GM10847 (cell line): ENCODE measurements around the gene FTCD.

Experiments
- POLR2A ChIP-seq: IDR thresholded peaks from 2 replicates; pipeline ENCODE4 v1.6.1; 2011; ENCODE audit not compliant: insufficient read length; ENCODE audit errors: extremely low read depth

FTCD gene

DNA sequence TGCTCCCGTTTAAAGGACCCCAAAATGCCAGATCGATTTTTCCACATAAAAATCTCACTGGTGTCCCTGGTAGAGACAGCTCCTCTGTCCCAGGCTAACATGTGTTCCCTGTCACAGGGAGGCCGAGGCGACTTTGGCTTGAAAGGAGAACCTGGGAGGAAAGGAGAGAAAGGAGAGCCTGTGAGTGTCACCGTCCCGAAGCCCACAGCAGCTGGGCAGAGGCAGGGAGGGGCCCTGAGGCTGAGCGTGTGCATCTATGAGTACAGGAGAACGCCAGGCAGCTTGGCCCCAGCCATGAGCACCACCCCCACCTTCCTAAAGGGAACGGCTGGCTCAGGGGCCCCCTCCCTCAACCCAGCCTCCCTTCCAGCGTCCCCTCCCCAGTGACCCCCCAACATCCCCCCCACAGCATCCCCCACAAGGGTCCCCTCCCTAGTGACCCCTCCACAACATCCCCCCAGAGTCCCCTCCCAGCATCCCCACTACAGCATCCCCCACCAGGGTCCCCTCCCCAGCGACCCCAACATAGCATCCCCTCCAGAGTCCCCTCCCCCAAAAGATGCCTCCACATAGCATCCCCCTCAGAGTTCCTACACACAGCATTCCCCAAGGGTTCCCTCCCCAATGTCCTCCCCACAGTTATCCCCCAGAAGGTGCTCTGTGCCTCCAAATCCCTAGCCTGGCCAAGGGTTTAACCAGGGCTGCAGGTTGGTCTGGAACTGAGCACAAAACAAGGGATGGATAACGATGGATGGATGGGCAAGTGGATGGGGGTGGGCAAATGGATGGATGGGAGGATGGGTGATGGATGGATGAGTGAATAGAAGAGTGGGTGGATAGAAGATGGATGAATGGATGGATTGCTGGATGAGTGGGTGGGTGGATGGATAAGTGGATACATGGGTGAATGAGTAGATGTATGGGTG, 32.4 kb downstream of the FTCD start:
- no peak for TF ChIP-seq POLR2A

GRCh38 chr21:46122237-46122671, 33.1 kb downstream of the FTCD start:
- TF ChIP-seq POLR2A: no peak

DNA sequence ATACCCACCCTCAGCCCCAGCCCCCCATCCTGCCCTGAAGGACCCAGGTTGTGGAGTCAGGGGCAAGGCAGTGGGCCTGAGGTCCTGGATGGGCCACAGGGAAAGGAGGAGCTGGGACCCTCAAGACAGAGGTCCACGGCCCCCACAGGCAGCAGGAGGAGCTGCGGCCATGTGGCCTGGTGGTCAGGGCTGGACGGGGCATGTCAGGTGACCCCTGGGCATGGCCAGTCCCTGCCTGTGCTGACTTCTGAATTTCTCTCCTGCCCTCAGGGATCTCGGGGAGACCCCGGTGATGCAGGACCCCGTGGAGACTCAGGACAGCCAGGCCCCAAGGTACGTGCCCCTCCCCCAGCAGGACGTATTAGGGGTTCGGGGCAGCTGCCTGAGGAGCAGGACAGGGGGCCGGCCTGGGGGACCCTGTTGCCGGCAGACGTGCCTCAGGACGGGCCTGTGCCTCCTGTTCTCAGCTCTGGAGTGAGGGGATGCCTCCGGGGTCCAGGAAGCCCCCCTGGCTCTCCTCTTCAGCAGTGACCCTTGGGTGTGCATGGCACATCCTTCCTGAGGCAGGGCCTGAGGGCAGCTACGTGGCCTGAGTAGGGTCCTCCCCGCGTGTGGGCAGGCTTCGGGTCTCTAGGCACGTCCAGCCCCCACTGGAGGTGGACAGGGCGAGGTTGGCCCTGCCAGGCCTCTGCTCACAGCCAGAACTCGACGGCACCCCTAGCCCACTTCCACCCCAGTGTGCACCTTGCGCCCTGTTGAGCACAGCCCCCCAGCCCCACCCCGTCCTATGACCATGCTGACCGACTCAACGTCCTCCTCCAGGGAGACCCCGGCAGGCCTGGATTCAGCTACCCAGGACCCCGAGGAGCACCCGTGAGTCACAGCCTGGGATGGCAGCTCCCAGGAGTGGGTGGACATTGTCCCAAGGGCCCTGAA, 33.8 kb downstream of the FTCD start:
- no peak for TF ChIP-seq POLR2A

GRCh38 chr21:46120301-46121285, 34.8 kb downstream of the FTCD start:
- TF ChIP-seq POLR2A: no peak

DNA sequence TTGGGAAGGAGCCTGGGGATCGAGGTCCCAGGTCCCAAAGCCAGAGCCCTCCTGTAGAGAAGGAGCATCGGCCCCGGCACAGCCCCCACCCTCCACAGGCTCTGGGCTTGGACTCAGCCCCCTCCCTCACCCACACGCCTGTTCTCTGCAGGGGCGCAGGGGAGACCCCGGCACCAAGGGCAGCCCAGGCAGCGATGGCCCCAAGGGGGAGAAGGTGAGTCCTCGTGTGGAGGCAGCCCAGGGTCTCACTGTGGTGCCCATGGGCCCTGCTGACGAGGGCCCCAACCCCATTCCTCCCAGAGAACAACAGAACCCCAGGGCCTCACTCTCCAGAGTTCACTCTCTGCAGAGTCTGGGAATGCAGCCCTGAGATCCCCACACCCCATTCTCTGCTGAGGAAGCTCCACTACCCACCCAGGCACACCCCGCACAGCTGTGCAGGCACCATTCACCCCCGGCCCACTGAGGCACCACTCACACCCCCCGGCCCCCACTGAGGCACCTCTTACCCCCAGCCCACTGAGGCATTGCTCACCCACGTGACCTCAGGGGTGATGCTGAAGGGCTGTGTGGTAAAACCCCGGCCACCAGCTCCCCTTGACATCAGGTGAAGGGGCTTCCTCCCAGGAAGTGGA, 35.6 kb downstream of the FTCD start:
- no peak for TF ChIP-seq POLR2A

GRCh38 chr21:46119144-46119636, 36.2 kb downstream of the FTCD start:
- no peak for TF ChIP-seq POLR2A

DNA sequence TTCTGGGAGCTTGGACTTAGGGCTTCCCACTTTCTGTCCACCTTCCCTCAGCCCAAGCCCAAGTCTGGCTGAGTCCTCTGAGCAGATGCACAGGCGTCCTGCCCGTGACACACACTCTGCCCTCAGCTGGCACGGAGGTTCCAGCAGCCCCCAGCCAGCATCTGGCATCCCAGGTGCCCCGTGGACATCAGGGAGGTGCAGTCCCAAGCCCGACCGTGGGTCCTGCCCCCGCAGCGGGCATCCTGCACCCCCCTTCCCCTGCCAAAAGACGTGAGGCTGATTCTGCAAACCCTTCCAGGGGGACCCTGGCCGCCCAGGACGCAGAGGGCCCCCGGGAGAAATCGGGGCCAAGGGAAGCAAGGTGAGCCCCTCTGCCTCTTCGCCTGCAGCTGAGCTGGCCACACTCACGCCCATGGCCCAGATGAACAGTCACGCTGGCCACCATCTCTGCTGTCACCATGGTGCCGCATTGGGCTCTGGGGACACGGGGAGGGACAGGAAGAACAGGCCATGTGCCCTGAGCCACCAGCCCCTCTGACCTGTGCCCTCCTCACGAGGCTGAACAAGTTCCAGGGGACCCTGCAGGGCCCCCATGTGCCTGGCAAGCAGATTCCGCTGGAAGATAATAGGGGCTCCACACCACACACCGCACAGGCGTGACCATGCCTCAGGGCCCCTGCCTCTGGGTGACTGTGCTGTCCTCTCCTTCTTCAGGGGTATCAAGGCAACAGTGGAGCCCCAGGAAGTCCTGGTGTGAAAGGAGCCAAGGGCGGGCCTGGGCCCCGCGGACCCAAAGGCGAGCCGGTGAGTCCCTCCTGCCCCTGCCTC, 36.8 kb downstream of the FTCD start:
- TF ChIP-seq POLR2A: no peak

DNA sequence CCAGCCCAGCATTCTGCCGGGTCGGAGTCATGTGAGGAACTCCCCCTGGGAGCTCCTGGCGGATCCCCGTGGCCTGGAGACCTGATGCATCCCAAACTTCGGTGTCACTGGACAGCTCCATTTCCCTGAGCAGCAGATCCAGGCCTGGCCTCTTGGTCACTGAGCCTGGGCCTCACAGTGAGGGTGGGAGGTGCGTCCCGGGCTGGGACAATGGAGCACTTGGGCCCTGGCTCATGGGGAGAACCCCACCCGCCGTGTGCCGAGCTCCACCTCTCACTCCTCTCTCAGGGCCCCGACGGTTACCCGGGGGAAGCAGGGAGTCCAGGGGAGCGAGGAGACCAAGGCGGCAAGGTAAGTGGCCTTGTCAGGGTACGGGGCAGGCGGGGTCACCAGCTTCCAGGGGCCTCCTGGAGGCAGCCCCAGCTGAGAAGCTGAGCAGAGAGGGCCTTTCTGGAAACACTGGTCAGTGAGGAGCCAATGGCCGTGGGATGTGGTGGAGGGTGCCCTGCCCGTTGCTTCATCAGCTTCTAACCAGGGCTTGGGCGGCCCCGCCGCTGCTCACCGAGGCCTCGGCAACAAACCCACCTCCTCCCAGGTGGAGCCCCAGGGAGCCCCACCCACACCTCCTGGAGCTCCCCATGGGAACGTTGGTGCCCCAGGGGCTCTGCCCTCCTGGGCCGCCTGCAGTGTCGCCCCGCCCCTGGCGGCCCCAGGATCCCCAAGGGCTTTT, 37.6 kb downstream of the FTCD start:
- no peak for TF ChIP-seq POLR2A

GRCh38 chr21:46116776-46117585, 38.4 kb downstream of the FTCD start:
- no peak for TF ChIP-seq POLR2A

DNA sequence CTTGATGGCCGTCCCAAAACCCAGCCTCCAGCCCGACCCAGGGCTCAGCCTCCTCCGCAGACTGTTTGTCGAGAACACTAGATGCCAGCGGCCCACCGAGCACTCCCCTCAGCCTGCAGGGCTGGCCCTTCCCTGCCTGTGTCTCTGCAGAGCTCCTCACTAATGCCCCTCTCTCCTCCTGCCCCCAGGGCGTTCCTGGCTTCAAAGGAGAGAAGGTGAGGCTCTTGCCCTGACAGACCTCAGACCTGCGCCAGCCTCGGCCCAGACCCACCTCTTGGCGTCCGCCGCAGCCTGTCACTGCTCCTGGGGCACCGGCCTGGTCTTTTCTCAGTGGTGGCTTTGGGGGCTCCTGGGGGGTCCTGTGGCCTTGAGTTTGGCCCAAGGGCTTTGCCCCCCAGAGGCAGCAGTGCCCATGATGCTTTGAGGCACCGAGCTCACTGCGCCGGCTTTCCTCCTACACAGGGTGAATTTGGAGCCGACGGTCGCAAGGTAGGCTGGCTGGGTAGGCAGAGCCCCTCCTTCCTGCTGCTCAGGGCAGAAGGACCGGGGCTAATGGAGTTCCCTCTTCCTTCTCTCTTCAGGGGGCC, 39.1 kb downstream of the FTCD start:
- TF ChIP-seq POLR2A: no peak

- no peak for TF ChIP-seq POLR2A
These were observed 39.8 kb downstream of the FTCD start for GRCh38 chr21:46115441-46116188.
